Mesendoderm (in vitro differentiated cells): ENCODE results near the gene SNAI3.
"Not testable (repeated sequence)": the region's sequence is repeated elsewhere in the genome, so short reads cannot be mapped to it uniquely, and the experiment has no call there.

Experiments
- DNase-seq: peaks from one replicate; pipeline ENCODE4 v3.0.0; 2013
- H2AK5ac ChIP-seq: 2 replicates; pipeline ENCODE4 v1.6.1; 2013; ENCODE audit warnings: low read length, inconsistent platforms
- H2BK120ac ChIP-seq: 2 replicates; pipeline ENCODE4 v1.6.1; 2013; ENCODE audit warnings: low read depth, mild to moderate bottlenecking, low read length, moderate library complexity, mixed read lengths
- H2BK15ac ChIP-seq: replicated peaks from 2 replicates; pipeline ENCODE4 v1.6.1; 2013; ENCODE audit warnings: low read depth, mild to moderate bottlenecking, moderate library complexity
- H2BK5ac ChIP-seq: 2 replicates; pipeline ENCODE4 v1.6.1; 2013; ENCODE audit warnings: low read length, inconsistent platforms
- H3K18ac ChIP-seq: 2 replicates; pipeline ENCODE4 v1.6.1; 2013; ENCODE audit warnings: mild to moderate bottlenecking, low read length, mixed read lengths
- H3K23ac ChIP-seq: one replicate; pipeline ENCODE4 v1.6.1; 2013; ENCODE audit warnings: low read length
- H3K27ac ChIP-seq: 2 replicates; pipeline ENCODE4 v1.5.1; 2013; ENCODE audit warnings: low read depth, mild to moderate bottlenecking, inconsistent platforms, low read length, moderate library complexity
- H3K27me3 ChIP-seq: 2 replicates; pipeline ENCODE4 v1.6.1; 2013; ENCODE audit warnings: low read length, control low read depth, mild to moderate bottlenecking, inconsistent platforms; ENCODE audit not compliant: insufficient read depth, poor library complexity
- H3K36me3 ChIP-seq: 2 replicates; pipeline ENCODE4 v1.6.1; 2013; ENCODE audit warnings: low read length, inconsistent platforms; ENCODE audit not compliant: control insufficient read depth, insufficient read depth
- H3K4ac ChIP-seq: one replicate; pipeline ENCODE4 v1.6.1; 2013; ENCODE audit warnings: low read depth, mild to moderate bottlenecking, low read length, moderate library complexity
- H3K4me1 ChIP-seq: 2 replicates; pipeline ENCODE4 v1.6.1; 2013; ENCODE audit warnings: low read depth, low read length, inconsistent platforms; ENCODE audit not compliant: control insufficient read depth
- H3K4me2 ChIP-seq: 2 replicates; pipeline ENCODE4 v1.6.1; 2013; ENCODE audit warnings: low read length
- H3K4me3 ChIP-seq: 2 replicates; pipeline ENCODE4 v1.5.1; 2013; ENCODE audit warnings: mild to moderate bottlenecking, low read length
- H3K56ac ChIP-seq: one replicate; pipeline ENCODE4 v1.6.1; 2013; ENCODE audit warnings: low read length
- H3K79me1 ChIP-seq: 2 replicates; pipeline ENCODE4 v1.6.1; 2013; ENCODE audit warnings: low read length, inconsistent platforms
- H3K79me2 ChIP-seq: 2 replicates; pipeline ENCODE4 v1.6.1; 2013; ENCODE audit warnings: mild to moderate bottlenecking, low read length; ENCODE audit not compliant: control insufficient read depth, insufficient read depth
- H3K9ac ChIP-seq: 2 replicates; pipeline ENCODE4 v1.6.1; 2013; ENCODE audit warnings: low read length, inconsistent platforms
- H4K5ac ChIP-seq: one replicate; pipeline ENCODE4 v1.6.1; 2013; ENCODE audit warnings: low read length
- H4K8ac ChIP-seq: one replicate; pipeline ENCODE4 v1.6.1; 2013; ENCODE audit warnings: low read depth, mild to moderate bottlenecking, control low read depth, low read length, moderate library complexity
- WGBS: extraction: QIAGEN DNeasy Blood & Tissue Kit; methylation state at CpG from one replicate; pipeline ENCODE4 v1.1.7; 2013; ENCODE audit warnings: low lambda C conversion rate, missing lambda C conversion rate; ENCODE audit not compliant: insufficient coverage; ENCODE audit errors: extremely low coverage; 5-methylcytosine and 5-hydroxymethylcytosine counted together

SNAI3 gene

GRCh38 chr16:88669493-88669892 is 16.8 kb downstream of the SNAI3 start:
- H3K4ac ChIP-seq, H3K4me3 ChIP-seq, DNase-seq, H2AK5ac ChIP-seq, H3K27ac ChIP-seq, H2BK120ac ChIP-seq, H3K27me3 ChIP-seq, H3K18ac ChIP-seq, H3K36me3 ChIP-seq, H2BK15ac ChIP-seq, H3K56ac ChIP-seq, H3K23ac ChIP-seq, H3K4me2 ChIP-seq, H3K79me2 ChIP-seq, H4K8ac ChIP-seq, H4K5ac ChIP-seq, H3K79me1 ChIP-seq, H2BK5ac ChIP-seq, H3K9ac ChIP-seq, H3K4me1 ChIP-seq: not testable (repeated sequence)
- WGBS = no CpG with 5 or more reads among the region's 8 CpGs

DNA sequence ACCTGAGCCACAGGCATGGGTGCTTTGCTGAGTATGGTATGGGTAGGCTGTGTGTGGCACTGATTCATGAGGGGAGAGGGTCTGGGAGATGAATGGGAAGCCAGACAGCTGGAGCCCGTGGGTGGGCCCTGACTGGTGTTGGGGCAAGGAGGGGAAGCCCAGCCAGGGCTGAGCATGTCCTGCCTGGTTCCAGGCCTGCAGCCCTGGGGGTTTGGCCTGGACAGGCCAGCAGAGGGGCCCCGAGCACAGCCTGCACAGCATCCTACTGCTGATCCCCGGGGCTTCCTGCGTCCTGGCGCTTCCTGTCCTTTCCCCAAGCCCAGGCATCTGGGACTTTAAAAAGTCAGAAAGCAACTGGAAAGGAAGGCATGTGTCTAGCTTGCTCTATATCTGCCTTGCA is 18.8 kb downstream of the SNAI3 start:
- Histone ChIP-seq H2BK120ac (no peak overlapping the region), H3K9ac (no peak overlapping the region), H4K5ac (no peak overlapping the region), H3K27me3 (no peaks in the 10 kb centered on the region), H3K4me2 (no peak overlapping the region), H2BK15ac (no peak overlapping the region), H3K4me1 (no peaks in the 10 kb centered on the region), H3K4me3 (no peak overlapping the region), H3K18ac (no peak overlapping the region), H3K27ac (no peak overlapping the region), H3K23ac (no peak overlapping the region), H2BK5ac (no peak overlapping the region), H3K79me1 (no peaks in the 10 kb centered on the region), H4K8ac (no peak overlapping the region), H3K4ac (no peak overlapping the region), H3K56ac (no peak overlapping the region), H2AK5ac (no peak overlapping the region), H3K36me3 (no peaks in the 10 kb centered on the region), H3K79me2 (peaks cover 3% of the 10 kb centered on the region)
- WGBS = no CpG with 5 or more reads among the region's 5 CpGs
- peak; percentile 24 for DNase-seq

GRCh38 chr16:88665570-88665969 is 20.7 kb downstream of the SNAI3 start:
- no peak overlapping the region for H3K27ac ChIP-seq
- H4K5ac ChIP-seq = no peak overlapping the region
- no peak overlapping the region for H3K56ac ChIP-seq
- H2BK15ac ChIP-seq = no peak overlapping the region
- no peak overlapping the region for H3K4me3 ChIP-seq
- no peak overlapping the region for H3K23ac ChIP-seq
- H3K4me2 ChIP-seq = no peak overlapping the region
- peaks cover 17% of the 10 kb centered on the region for H3K79me2 ChIP-seq
- no peak overlapping the region for H2BK120ac ChIP-seq
- H3K79me1 ChIP-seq = peaks cover 4% of the 10 kb centered on the region
- no peak overlapping the region for H4K8ac ChIP-seq
- DNase-seq = no peak
- no peaks in the 10 kb centered on the region for H3K27me3 ChIP-seq
- H2BK5ac ChIP-seq = no peak overlapping the region
- peaks cover 2% of the 10 kb centered on the region for H3K4me1 ChIP-seq
- no peak overlapping the region for H3K18ac ChIP-seq
- H3K9ac ChIP-seq = no peak overlapping the region
- H3K36me3 ChIP-seq = no peaks in the 10 kb centered on the region
- H3K4ac ChIP-seq = no peak overlapping the region
- WGBS = no CpG with 5 or more reads among the region's 3 CpGs
- no peak overlapping the region for H2AK5ac ChIP-seq

DNA sequence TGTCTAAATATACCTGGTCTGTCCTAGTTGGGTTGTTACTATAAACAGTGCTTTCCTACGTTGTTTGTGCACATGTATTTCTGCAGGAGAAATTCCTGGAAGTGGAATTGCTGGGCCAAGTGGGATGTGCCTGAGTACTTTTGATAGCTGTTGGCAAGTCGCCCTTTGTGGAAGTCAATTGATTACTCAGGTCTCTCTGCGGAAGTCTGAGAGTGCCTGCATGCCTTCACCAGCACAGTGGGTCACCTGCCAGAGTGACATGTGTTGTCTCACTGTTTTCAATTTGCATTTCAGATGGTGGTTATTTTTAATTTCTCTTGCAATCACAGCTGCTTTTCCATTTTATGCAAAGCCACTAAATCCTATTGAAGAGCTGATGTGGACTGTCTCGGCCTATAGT is 21.2 kb downstream of the SNAI3 start:
- H3K9ac ChIP-seq = no peak overlapping the region
- peaks cover 18% of the 10 kb centered on the region for H3K79me2 ChIP-seq
- DNase-seq = no peak
- no peak overlapping the region for H3K56ac ChIP-seq
- H3K4ac ChIP-seq = no peak overlapping the region
- H3K4me2 ChIP-seq = no peak overlapping the region
- H2BK120ac ChIP-seq = no peak overlapping the region
- no peak overlapping the region for H4K8ac ChIP-seq
- H3K79me1 ChIP-seq = peaks cover 4% of the 10 kb centered on the region
- H3K18ac ChIP-seq = no peak overlapping the region
- WGBS = no CpG with 5 or more reads among the region's 4 CpGs
- H3K36me3 ChIP-seq = no peaks in the 10 kb centered on the region
- H3K27me3 ChIP-seq = no peaks in the 10 kb centered on the region
- H2AK5ac ChIP-seq = no peak overlapping the region
- no peak overlapping the region for H2BK5ac ChIP-seq
- H3K4me1 ChIP-seq = peaks cover 2% of the 10 kb centered on the region
- no peak overlapping the region for H4K5ac ChIP-seq
- no peak overlapping the region for H2BK15ac ChIP-seq
- no peak overlapping the region for H3K4me3 ChIP-seq
- H3K23ac ChIP-seq = no peak overlapping the region
- H3K27ac ChIP-seq = no peak overlapping the region

- no CpG with 5 or more reads among the region's 88 CpGs for WGBS
- no peak within 1 kb of the TSS for H2BK15ac ChIP-seq
- peak within 1 kb of the TSS; percentile 68 for H3K27ac ChIP-seq
- H3K18ac ChIP-seq = peak within 1 kb of the TSS; percentile 75
- peak within 1 kb of the TSS; percentile 76 for H3K4me2 ChIP-seq
- peak within 1 kb of the TSS; percentile 88 for H2BK5ac ChIP-seq
- H3K9ac ChIP-seq = peak within 1 kb of the TSS; percentile 96
- H3K4me3 ChIP-seq = peak within 1 kb of the TSS; percentile 86
- no peaks in the 10 kb centered on the region for H3K36me3 ChIP-seq
- peaks cover 15% of the 10 kb centered on the region for H3K79me1 ChIP-seq
- H4K8ac ChIP-seq = no peak within 1 kb of the TSS
- H3K56ac ChIP-seq = peak within 1 kb of the TSS; percentile 98
- no peak within 1 kb of the TSS for H4K5ac ChIP-seq
- H2BK120ac ChIP-seq = no peak within 1 kb of the TSS
- H3K4ac ChIP-seq = peak within 1 kb of the TSS; percentile 75
- no peak within 1 kb of the TSS for H2AK5ac ChIP-seq
- H3K23ac ChIP-seq = peak within 1 kb of the TSS; percentile 87
- peak; percentile 99 for DNase-seq
- peaks cover 31% of the 10 kb centered on the region for H3K79me2 ChIP-seq
- H3K4me1 ChIP-seq = peaks cover 2% of the 10 kb centered on the region
- H3K27me3 ChIP-seq = no peaks in the 10 kb centered on the region
These were observed 23.3 kb downstream of the SNAI3 start, which contains the start of gene MVD for GRCh38 chr16:88662843-88663606. Gene MVD, minus strand, starts transcription at chr16:88663091. Its CDS starts 11 bp downstream, at chr16:88663080.
